HG02885 (cell line): ENCODE measurements around the gene EID3.

ENCODE experiments used
- ATAC-seq: cut with Tn5 transposase; IDR thresholded peaks from one replicate; pipeline ENCODE4 v1.9.1; 2021; ENCODE audit warnings: mild to moderate bottlenecking; ENCODE audit not compliant: unreplicated experiment, poor library complexity

EID3 gene

GRCh38 chr12:104333692-104334255 is 30.2 kb downstream of the EID3 start:
- no peak for ATAC-seq

GRCh38 chr12:104334581-104334980 is 31.0 kb downstream of the EID3 start:
- no peak for ATAC-seq

GRCh38 chr12:104336115-104336514 is 32.6 kb downstream of the EID3 start:
- no peak for ATAC-seq

GRCh38 chr12:104337030-104337558 is 33.6 kb downstream of the EID3 start:
- no peak for ATAC-seq

GRCh38 chr12:104339663-104340062 is 36.1 kb downstream of the EID3 start:
- ATAC-seq: no peak

- ATAC-seq: no peak
These were observed 36.6 kb downstream of the EID3 start for GRCh38 chr12:104340177-104340576.

- no peak for ATAC-seq
These were observed 37.5 kb downstream of the EID3 start for GRCh38 chr12:104340925-104341611.

GRCh38 chr12:104342147-104342546 is 38.6 kb downstream of the EID3 start:
- no peak for ATAC-seq

- no peak for ATAC-seq
These were observed 39.2 kb downstream of the EID3 start for GRCh38 chr12:104342635-104343249.

- no peak for ATAC-seq
These were observed 41.1 kb downstream of the EID3 start for GRCh38 chr12:104344682-104345081.

GRCh38 chr12:104345234-104346066 is 41.9 kb downstream of the EID3 start:
- ATAC-seq: no peak

GRCh38 chr12:104347374-104348075 is 44.0 kb downstream of the EID3 start:
- no peak for ATAC-seq

GRCh38 chr12:104348283-104348993 is 44.9 kb downstream of the EID3 start:
- no peak for ATAC-seq

- no peak for ATAC-seq
These were observed 45.5 kb downstream of the EID3 start for GRCh38 chr12:104348994-104349494.

GRCh38 chr12:104350211-104351056 is 46.9 kb downstream of the EID3 start:
- no peak for ATAC-seq

GRCh38 chr12:104351057-104351983 is 47.8 kb downstream of the EID3 start:
- no peak for ATAC-seq

GRCh38 chr12:104352106-104352713 is 48.7 kb downstream of the EID3 start:
- ATAC-seq: no peak
